HepG2 (cell line): ENCODE data around the gene APLF. TPM values are rescaled to one million over a fixed set of nuclear protein-coding genes. Genes with fewer than 3 reads are reported as not detected.

Experiments
- ATAC-seq: fragments of 200-7000 bp; cut with Tn5 transposase; 3 replicates; pipeline ENCODE4 v1.9.1; 2020; ENCODE audit warnings: mild to moderate bottlenecking, moderate library complexity
- BruUV-seq: library from RNA; stranded (reverse); fragments of 400-500 nt; replicated peaks from 2 replicates; lab custom pipeline; 2021; lab: Mats Ljungman, UMichigan
- CTCF ChIA-PET: fragments of 300-600 bp; formaldehyde crosslinking; extraction: SDS; loops from one replicate; lab custom pipeline; 2021; ENCODE audit warnings: low total read pairs, inconsistent platforms, low intra/inter-chr PET ratio; lab: Yijun Ruan, JAX
- POLR2A ChIA-PET: fragments of 350-600 bp; sonication (Branson Sonifier 250); formaldehyde crosslinking; loops from one replicate; lab custom pipeline; 2020; ENCODE audit warnings: antibody characterized with exemption, inconsistent platforms; lab: Yijun Ruan, JAX
- DNase-seq: peaks from one replicate; pipeline ENCODE4 v3.0.0-alpha.2; 2015; ENCODE audit warnings: low spot score
- FAIRE-seq: peaks from 3 replicates; lab custom pipeline; 2011; peaks lifted over from hg19 to GRCh38; lab: Jason Lieb, UNC
- H2AFZ ChIP-seq: one replicate; pipeline ENCODE4 v1.6.1; 2011; ENCODE audit warnings: low read length, inconsistent platforms
- H3K27ac ChIP-seq: fragments of 300-600 bp; 3 replicates; pipeline ENCODE4 v1.8.0; 2011; ENCODE audit warnings: mixed run types, mild to moderate bottlenecking, mixed read lengths, low read length, inconsistent platforms; ENCODE audit not compliant: insufficient read depth; ENCODE audit errors: extremely low read length
- H3K27me3 ChIP-seq, 2 experiments: fragments of 200-600 bp in 1 of 2; 2 replicates in 1 of 2; 3 replicates in 1 of 2; pipeline versions ENCODE4 v1.6.0 to v1.8.0; 2011; ENCODE audit warnings: low read length in 2 of 2, mild to moderate bottlenecking in 2 of 2, moderate library complexity in 2 of 2, inconsistent platforms in 1 of 2; ENCODE audit not compliant: insufficient read depth in 2 of 2, control insufficient read depth in 1 of 2
- H3K36me3 ChIP-seq, 2 experiments: fragments of 200-600 bp in 1 of 2; replicated peaks in 1 of 2; 2 replicates in 1 of 2; 3 replicates in 1 of 2; pipeline versions ENCODE4 v1.5.1 to v1.8.0; 2011; ENCODE audit warnings: low read length in 2 of 2, inconsistent platforms in 1 of 2; ENCODE audit not compliant: insufficient read depth in 2 of 2, control insufficient read depth in 1 of 2
- H3K4me1 ChIP-seq: 2 replicates; pipeline ENCODE4 v1.5.1; 2012; ENCODE audit warnings: low read length, inconsistent platforms; ENCODE audit not compliant: insufficient read depth
- H3K4me2 ChIP-seq: 2 replicates; pipeline ENCODE4 v1.6.0; 2011; ENCODE audit warnings: low read depth, low read length, inconsistent platforms
- H3K4me3 ChIP-seq, 3 experiments: fragments of 200-600 bp in 1 of 3; sonication (generic), shearing (Covaris generic) in 1 of 3; replicated peaks in 1 of 3; 2 replicates each; pipeline ENCODE4 v1.5.1; 2011 to 2016; ENCODE audit warnings: low read length in 3 of 3, inconsistent platforms in 2 of 3, low read depth in 2 of 3, mild to moderate bottlenecking in 2 of 3, control low read depth in 1 of 3, mixed read lengths in 1 of 3; ENCODE audit not compliant: insufficient read depth in 1 of 3
- H3K79me2 ChIP-seq: one replicate; pipeline ENCODE4 v1.6.1; 2011; ENCODE audit warnings: low read length, inconsistent platforms; ENCODE audit not compliant: insufficient read depth
- H3K9ac ChIP-seq: 2 replicates; pipeline ENCODE4 v1.6.0; 2011; ENCODE audit warnings: mild to moderate bottlenecking, low read depth, low read length, inconsistent platforms; ENCODE audit not compliant: insufficient read depth
- H3K9me3 ChIP-seq: 2 replicates; pipeline ENCODE4 v1.5.1; 2012; ENCODE audit warnings: mild to moderate bottlenecking, low read length
- H4K20me1 ChIP-seq: 2 replicates; pipeline ENCODE4 v1.6.0; 2011; ENCODE audit warnings: inconsistent platforms, mild to moderate bottlenecking, low read length, moderate library complexity; ENCODE audit not compliant: insufficient read depth
- KLF13 ChIP-seq: sonication (generic); formaldehyde crosslinking; IDR thresholded peaks from 2 replicates; pipeline ENCODE4 v1.4.0; 2020; ENCODE audit warnings: mild to moderate bottlenecking, missing genetic modification reagents
- MAFF ChIP-seq: IDR thresholded peaks from 2 replicates; pipeline ENCODE4 v1.6.1; 2011; ENCODE audit warnings: low read depth, low read length, improper control_type of control experiment
- MAFK ChIP-seq, 2 experiments: IDR thresholded peaks in 1 of 2; conservative IDR thresholded peaks in 1 of 2; 2 replicates each; pipeline ENCODE4 v1.6.1; 2011; ENCODE audit warnings: improper control_type of control experiment in 2 of 2, low read length in 2 of 2
- ZFAT ChIP-seq: sonication (generic); formaldehyde crosslinking; conservative IDR thresholded peaks from 2 replicates; pipeline ENCODE4 v1.8.1; 2023; ENCODE audit warnings: missing genetic modification reagents, inconsistent platforms
- ZNF772 ChIP-seq: sonication (generic); formaldehyde crosslinking; IDR thresholded peaks from 2 replicates; pipeline ENCODE4 v1.5.0; 2020; ENCODE audit warnings: mild to moderate bottlenecking, missing genetic modification reagents
- WGBS: methylation state at CpG from one replicate; pipeline ENCODE4 v1.1.6; 2017; ENCODE audit warnings: low lambda C conversion rate; 5-methylcytosine and 5-hydroxymethylcytosine counted together
- in situ Hi-C: cut with HindIII; loops from 2 replicates; pipeline ENCODE4 v1.10.0; 2017; ENCODE audit warnings: low pct_unique_long_range_greater_than_20kb; ENCODE audit not compliant: extremely low pct_ligation_motif_present
- intact Hi-C: fragments of 100-400 bp; cut with micrococcal nuclease; formaldehyde crosslinking; loops from one replicate; pipeline ENCODE4 v1.10.0; 2022; ENCODE audit not compliant: unreplicated experiment
- polyA plus RNA-seq, 8 experiments: library from polyadenylated mRNA; depleted of rRNA in 3 of 8; stranded (reverse) in 7 of 8; unstranded in 1 of 8; fragments of >200 nt; fragmentation: Illumina TruSeq in 4 of 8; extraction: Trizol in 4 of 8; gene quantifications; 2 replicates each; pipeline versions ENCODE4 v1.2.1 to v1.2.3, GENCODE V29; 2011 to 2016; ENCODE audit warnings: low read depth in 4 of 8, missing spikeins in 1 of 8, mixed read lengths in 1 of 8; ENCODE audit not compliant: insufficient read depth in 1 of 8
- total RNA-seq, 5 experiments: library from RNA; depleted of rRNA; stranded (reverse); fragments of >200 nt; fragmentation: Illumina TruSeq; extraction: Trizol; gene quantifications; 2 replicates each; pipeline ENCODE4 v1.2.3, GENCODE V29; 2016; ENCODE audit warnings: low read depth in 1 of 5
- TF ChIP-seq, protein P1 (sequence below): sonication (generic); formaldehyde crosslinking; IDR thresholded peaks from 2 replicates; pipeline ENCODE4 v1.4.0; 2020; ENCODE audit warnings: mild to moderate bottlenecking, low read depth, missing genetic modification reagents
- TF ChIP-seq, protein P2 (sequence below): sonication (generic); formaldehyde crosslinking; IDR thresholded peaks from 2 replicates; pipeline ENCODE4 v1.9.0; 2022; ENCODE audit warnings: missing genetic modification reagents, mild to moderate bottlenecking, borderline replicate concordance

The APLF gene
- total and polyA plus RNA-seq, 2 of the 13 experiments (the other 11 are each of a cell fraction or from before 2014, with no cell fraction given): 0.45 to 2.2 TPM

DNA sequence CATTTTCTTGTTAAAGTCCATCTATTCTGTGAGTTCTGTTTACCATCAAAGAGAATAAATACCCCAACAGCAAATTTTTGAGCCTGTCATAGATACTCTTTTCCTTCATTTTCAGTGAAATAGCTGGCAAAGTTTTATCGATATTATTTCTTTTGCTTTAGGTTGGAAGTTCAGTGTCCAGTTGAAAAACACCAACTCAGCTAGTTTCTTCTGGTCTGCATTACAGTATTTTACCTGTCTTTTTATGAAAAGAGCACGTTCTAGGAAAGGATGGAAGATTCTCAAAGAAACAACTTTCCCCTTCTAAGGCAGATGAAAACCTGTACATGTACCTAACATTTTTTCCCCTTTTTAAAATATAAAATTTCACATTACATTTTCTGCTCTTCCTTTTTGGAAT, 95.5 kb downstream of the APLF start:
- ChIA-PET POLR2A (no interaction called here), CTCF (no interaction called here)
- no peak overlapping the region for H3K9ac ChIP-seq
- no peaks in the 10 kb centered on the region for H3K36me3 ChIP-seq
- H3K79me2 ChIP-seq: no peaks in the 10 kb centered on the region
- H2AFZ ChIP-seq: no peak overlapping the region
- H3K4me2 ChIP-seq: no peak overlapping the region
- no peak for FAIRE-seq
- TF ChIP-seq, protein P1, sequence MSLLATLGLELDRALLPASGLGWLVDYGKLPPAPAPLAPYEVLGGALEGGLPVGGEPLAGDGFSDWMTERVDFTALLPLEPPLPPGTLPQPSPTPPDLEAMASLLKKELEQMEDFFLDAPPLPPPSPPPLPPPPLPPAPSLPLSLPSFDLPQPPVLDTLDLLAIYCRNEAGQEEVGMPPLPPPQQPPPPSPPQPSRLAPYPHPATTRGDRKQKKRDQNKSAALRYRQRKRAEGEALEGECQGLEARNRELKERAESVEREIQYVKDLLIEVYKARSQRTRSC (CRISPR knock-in tag): no peak
- TF ChIP-seq MAFK (conservative IDR thresholded peaks at IDR 0.05 in 1 of 2, IDR thresholded peaks at IDR 0.05 in 1 of 2; ENCODE audit: low read length in 2 of 2): peak; percentile 46 to 59; a peak in 3 of 4 replicates
- no peak for TF ChIP-seq ZNF772 (CRISPR knock-in tag)
- 0 out of 2 replicates have a peak, but pooled peaks have one; percentile 30 for TF ChIP-seq MAFF
- TF ChIP-seq KLF13 (CRISPR knock-in tag): no peak
- TF ChIP-seq ZFAT (CRISPR knock-in tag): no peak
- TF ChIP-seq, protein P2, sequence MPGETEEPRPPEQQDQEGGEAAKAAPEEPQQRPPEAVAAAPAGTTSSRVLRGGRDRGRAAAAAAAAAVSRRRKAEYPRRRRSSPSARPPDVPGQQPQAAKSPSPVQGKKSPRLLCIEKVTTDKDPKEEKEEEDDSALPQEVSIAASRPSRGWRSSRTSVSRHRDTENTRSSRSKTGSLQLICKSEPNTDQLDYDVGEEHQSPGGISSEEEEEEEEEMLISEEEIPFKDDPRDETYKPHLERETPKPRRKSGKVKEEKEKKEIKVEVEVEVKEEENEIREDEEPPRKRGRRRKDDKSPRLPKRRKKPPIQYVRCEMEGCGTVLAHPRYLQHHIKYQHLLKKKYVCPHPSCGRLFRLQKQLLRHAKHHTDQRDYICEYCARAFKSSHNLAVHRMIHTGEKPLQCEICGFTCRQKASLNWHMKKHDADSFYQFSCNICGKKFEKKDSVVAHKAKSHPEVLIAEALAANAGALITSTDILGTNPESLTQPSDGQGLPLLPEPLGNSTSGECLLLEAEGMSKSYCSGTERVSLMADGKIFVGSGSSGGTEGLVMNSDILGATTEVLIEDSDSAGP: no peak
- TF ChIP-seq, all 625 proteins: peak for 2
- Histone ChIP-seq H3K9me3 (no peaks in the 10 kb centered on the region), H3K4me3 (no peak overlapping the region), H3K27ac (no peak overlapping the region), H3K27me3 (no peaks in the 10 kb centered on the region), H4K20me1 (no peaks in the 10 kb centered on the region), H3K4me1 (peaks cover 18% of the 10 kb centered on the region)
- ATAC-seq (no peak), DNase-seq (no peak)
- WGBS: 78% methylated on average over 2 of the region's 2 CpGs
- intact Hi-C loops (no loop called here), in situ Hi-C loops (no loop called here)
- no TSS peak for BruUV-seq
